Astrocyte (in vitro differentiated cells and primary cell): ENCODE measurements around the gene POMGNT1. TPM values are rescaled to one million over a fixed set of nuclear protein-coding genes. Genes with fewer than 3 reads are reported as not detected.

ENCODE experiments used
- DNase-seq: peaks from one replicate; pipeline ENCODE4 v3.0.0-alpha.2; 2010; ENCODE audit warnings: low read depth
- FAIRE-seq: peaks from 2 replicates; lab custom pipeline; 2011; peaks lifted over from hg19 to GRCh38; lab: Jason Lieb, UNC
- H2AFZ ChIP-seq: 2 replicates; pipeline ENCODE4 v1.6.0; 2012; ENCODE audit warnings: low read depth, low read length, inconsistent platforms
- H3K27ac ChIP-seq: 2 replicates; pipeline ENCODE4 v1.5.1; 2011; ENCODE audit warnings: low read depth, low read length, inconsistent platforms
- H3K27me3 ChIP-seq: 2 replicates; pipeline ENCODE4 v1.6.0; 2011; ENCODE audit warnings: low read length, inconsistent platforms; ENCODE audit not compliant: insufficient read depth
- H3K36me3 ChIP-seq: 2 replicates; pipeline ENCODE4 v1.5.1; 2011; ENCODE audit warnings: low read length, inconsistent platforms; ENCODE audit not compliant: insufficient read depth
- H3K4me1 ChIP-seq: 2 replicates; pipeline ENCODE4 v1.5.1; 2011; ENCODE audit warnings: low read length, inconsistent platforms; ENCODE audit not compliant: insufficient read depth
- H3K4me2 ChIP-seq: 2 replicates; pipeline ENCODE4 v1.6.0; 2012; ENCODE audit warnings: low read length, inconsistent platforms
- H3K4me3 ChIP-seq: 2 replicates; pipeline ENCODE4 v1.5.1; 2011; ENCODE audit warnings: low read depth, mild to moderate bottlenecking, low read length, inconsistent platforms; ENCODE audit not compliant: insufficient read depth
- H3K79me2 ChIP-seq: 2 replicates; pipeline ENCODE4 v1.6.0; 2012; ENCODE audit warnings: mild to moderate bottlenecking, low read length, inconsistent platforms; ENCODE audit not compliant: insufficient read depth
- H3K9ac ChIP-seq: 2 replicates; pipeline ENCODE4 v1.6.0; 2012; ENCODE audit warnings: mild to moderate bottlenecking, low read length, inconsistent platforms
- H3K9me3 ChIP-seq: 2 replicates; pipeline ENCODE4 v1.5.1; 2012; ENCODE audit warnings: low read depth, mild to moderate bottlenecking, low read length, inconsistent platforms; ENCODE audit not compliant: insufficient read depth
- H4K20me1 ChIP-seq: 2 replicates; pipeline ENCODE4 v1.6.0; 2012; ENCODE audit warnings: low read length, inconsistent platforms; ENCODE audit not compliant: insufficient read depth
- H3K27ac Mint-ChIP-seq: one replicate; pipeline ENCODE4 v1.8.0; 2021; ENCODE audit warnings: mild to moderate bottlenecking, mixed read lengths; ENCODE audit not compliant: unreplicated experiment
- H3K27me3 Mint-ChIP-seq: one replicate; pipeline ENCODE4 v1.8.0; 2021; ENCODE audit warnings: low read depth, mixed read lengths; ENCODE audit not compliant: unreplicated experiment
- H3K36me3 Mint-ChIP-seq: one replicate; pipeline ENCODE4 v1.8.0; 2021; ENCODE audit warnings: low read depth, mixed read lengths; ENCODE audit not compliant: unreplicated experiment
- H3K4me1 Mint-ChIP-seq: one replicate; pipeline ENCODE4 v1.8.0; 2021; ENCODE audit warnings: low read depth, mixed read lengths; ENCODE audit not compliant: unreplicated experiment
- H3K4me3 Mint-ChIP-seq: one replicate; pipeline ENCODE4 v1.8.0; 2021; ENCODE audit warnings: mild to moderate bottlenecking, moderate library complexity, mixed read lengths; ENCODE audit not compliant: unreplicated experiment
- H3K9me3 Mint-ChIP-seq: one replicate; pipeline ENCODE4 v1.8.0; 2021; ENCODE audit warnings: mild to moderate bottlenecking, mixed read lengths; ENCODE audit not compliant: unreplicated experiment
- EZH2 ChIP-seq: IDR thresholded peaks from 2 replicates; pipeline ENCODE4 v1.6.1; 2012; ENCODE audit warnings: mild to moderate bottlenecking, low read length, inconsistent platforms; ENCODE audit not compliant: insufficient read depth
- total RNA-seq: library from RNA; stranded (reverse); gene quantifications from 2 replicates; pipeline ENCODE4 v1.2.1, GENCODE V29; 2021
- TF ChIP-seq, protein P1 (sequence below): IDR thresholded peaks from 2 replicates; pipeline ENCODE4 v1.5.1; 2011; ENCODE audit warnings: low read depth, mild to moderate bottlenecking, inconsistent platforms, low read length, moderate library complexity; ENCODE audit not compliant: insufficient read depth

Gene POMGNT1
- total RNA-seq, 1 donor from 2014 or later = 55.1 TPM

DNA sequence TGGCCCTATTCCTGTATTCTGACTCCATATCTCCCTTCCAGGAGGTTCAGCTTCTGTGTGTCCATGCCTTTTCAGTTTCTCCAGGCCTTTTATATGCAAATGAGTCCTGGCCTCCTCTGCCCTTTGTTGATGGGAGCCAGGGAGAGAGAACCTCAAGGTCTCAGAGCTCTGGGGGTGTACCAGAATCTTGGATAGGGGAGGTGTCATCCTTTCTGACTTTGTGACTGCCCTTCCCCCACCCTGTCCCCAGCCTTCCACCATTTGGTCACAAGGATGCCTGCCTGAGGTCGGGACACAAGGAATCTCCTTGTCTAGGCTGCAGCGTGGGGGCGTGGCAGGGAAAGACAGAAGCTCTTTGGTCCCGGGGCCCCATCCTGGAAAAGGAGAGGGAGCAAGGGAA lies 23.5 kb upstream of the POMGNT1 start:
- Mint-ChIP-seq H3K9me3 (no peaks in the 10 kb centered on the region), H3K36me3 (no peaks in the 10 kb centered on the region), H3K4me3 (no peak overlapping the region), H3K27me3 (no peaks in the 10 kb centered on the region), H3K4me1 (peaks cover 8% of the 10 kb centered on the region), H3K27ac (peak overlapping the region; percentile 26)
- no peak overlapping the region for H3K9ac ChIP-seq
- H3K4me3 ChIP-seq = no peak overlapping the region
- H3K27ac ChIP-seq = no peak overlapping the region
- DNase-seq (no peak), FAIRE-seq (no peak)
- no peaks in the 10 kb centered on the region for H3K9me3 ChIP-seq
- H3K27me3 ChIP-seq = no peaks in the 10 kb centered on the region
- no peak overlapping the region for H2AFZ ChIP-seq
- H4K20me1 ChIP-seq = no peaks in the 10 kb centered on the region
- H3K79me2 ChIP-seq = no peaks in the 10 kb centered on the region
- no peak overlapping the region for H3K4me2 ChIP-seq
- H3K4me1 ChIP-seq = peaks cover 3% of the 10 kb centered on the region
- no peaks in the 10 kb centered on the region for H3K36me3 ChIP-seq
- TF ChIP-seq, protein P1, sequence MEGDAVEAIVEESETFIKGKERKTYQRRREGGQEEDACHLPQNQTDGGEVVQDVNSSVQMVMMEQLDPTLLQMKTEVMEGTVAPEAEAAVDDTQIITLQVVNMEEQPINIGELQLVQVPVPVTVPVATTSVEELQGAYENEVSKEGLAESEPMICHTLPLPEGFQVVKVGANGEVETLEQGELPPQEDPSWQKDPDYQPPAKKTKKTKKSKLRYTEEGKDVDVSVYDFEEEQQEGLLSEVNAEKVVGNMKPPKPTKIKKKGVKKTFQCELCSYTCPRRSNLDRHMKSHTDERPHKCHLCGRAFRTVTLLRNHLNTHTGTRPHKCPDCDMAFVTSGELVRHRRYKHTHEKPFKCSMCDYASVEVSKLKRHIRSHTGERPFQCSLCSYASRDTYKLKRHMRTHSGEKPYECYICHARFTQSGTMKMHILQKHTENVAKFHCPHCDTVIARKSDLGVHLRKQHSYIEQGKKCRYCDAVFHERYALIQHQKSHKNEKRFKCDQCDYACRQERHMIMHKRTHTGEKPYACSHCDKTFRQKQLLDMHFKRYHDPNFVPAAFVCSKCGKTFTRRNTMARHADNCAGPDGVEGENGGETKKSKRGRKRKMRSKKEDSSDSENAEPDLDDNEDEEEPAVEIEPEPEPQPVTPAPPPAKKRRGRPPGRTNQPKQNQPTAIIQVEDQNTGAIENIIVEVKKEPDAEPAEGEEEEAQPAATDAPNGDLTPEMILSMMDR = no peak
- no peak for TF ChIP-seq EZH2

GRCh38 chr1:46220808-46221207 lies 22.6 kb upstream of the POMGNT1 start:
- H3K4me1 ChIP-seq = peaks cover 3% of the 10 kb centered on the region
- H3K9me3 ChIP-seq = no peaks in the 10 kb centered on the region
- no peak overlapping the region for H3K4me3 ChIP-seq
- Mint-ChIP-seq H3K9me3 (no peaks in the 10 kb centered on the region), H3K27ac (no peak overlapping the region), H3K4me1 (peaks cover 8% of the 10 kb centered on the region), H3K36me3 (no peaks in the 10 kb centered on the region), H3K27me3 (no peaks in the 10 kb centered on the region), H3K4me3 (no peak overlapping the region)
- H2AFZ ChIP-seq = no peak overlapping the region
- no peak overlapping the region for H3K27ac ChIP-seq
- FAIRE-seq (no peak), DNase-seq (no peak)
- H3K36me3 ChIP-seq = no peaks in the 10 kb centered on the region
- H3K79me2 ChIP-seq = no peaks in the 10 kb centered on the region
- H3K4me2 ChIP-seq = no peak overlapping the region
- no peaks in the 10 kb centered on the region for H4K20me1 ChIP-seq
- H3K27me3 ChIP-seq = no peaks in the 10 kb centered on the region
- no peak for TF ChIP-seq EZH2
- TF ChIP-seq, protein P1 = no peak
- no peak overlapping the region for H3K9ac ChIP-seq

DNA sequence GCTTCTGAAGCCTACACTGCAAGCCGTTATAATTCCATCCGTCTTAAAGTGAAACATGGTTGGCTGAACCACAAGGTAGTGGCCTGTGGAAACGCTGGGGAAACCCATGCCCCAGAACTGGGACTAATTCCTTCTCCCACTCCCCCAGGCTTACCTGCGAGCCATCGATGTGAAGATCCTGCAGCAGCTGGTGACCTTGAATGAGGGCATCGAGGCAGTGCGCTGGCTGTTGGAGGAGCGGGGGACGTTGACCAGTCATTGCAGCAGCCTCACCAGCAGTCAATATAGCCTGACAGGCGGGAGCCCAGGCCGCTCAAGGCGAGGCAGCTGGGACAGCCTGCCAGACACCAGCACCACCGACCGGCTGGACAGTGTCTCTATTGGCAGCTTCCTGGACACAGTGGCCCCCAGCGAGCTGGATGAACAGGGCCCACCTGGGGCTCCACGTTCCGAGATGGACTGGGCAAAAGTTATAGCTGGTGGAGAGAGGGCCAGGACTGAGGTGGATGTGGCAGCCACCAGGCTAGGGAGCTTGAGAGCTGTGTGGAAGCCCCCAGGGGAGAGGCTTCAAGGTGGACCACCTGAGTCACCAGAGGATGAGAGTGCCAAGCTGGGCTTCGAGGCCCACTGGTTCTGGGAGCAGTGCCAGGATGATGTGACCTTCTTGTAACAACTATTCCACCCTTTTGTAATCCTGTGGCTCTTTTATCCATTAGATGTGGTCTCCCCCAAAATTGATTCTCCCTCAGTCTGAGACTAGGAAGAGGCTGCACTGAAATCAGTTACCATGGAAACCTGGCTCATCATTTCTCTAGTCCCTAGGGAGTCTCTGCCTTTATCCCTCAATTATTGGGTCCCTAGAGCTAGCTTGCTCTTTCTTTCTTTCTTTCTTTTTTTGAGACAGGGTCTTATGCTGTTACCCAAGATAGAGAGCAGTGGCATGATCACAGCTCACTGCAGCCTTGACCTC lies 21.6 kb upstream of the POMGNT1 start:
- H3K4me3 ChIP-seq = no peak overlapping the region
- FAIRE-seq (no peak), DNase-seq (no peak)
- Mint-ChIP-seq H3K4me1 (peaks cover 8% of the 10 kb centered on the region), H3K27me3 (no peaks in the 10 kb centered on the region), H3K36me3 (no peaks in the 10 kb centered on the region), H3K27ac (no peak overlapping the region), H3K9me3 (no peaks in the 10 kb centered on the region), H3K4me3 (no peak overlapping the region)
- no peaks in the 10 kb centered on the region for H3K36me3 ChIP-seq
- no peaks in the 10 kb centered on the region for H4K20me1 ChIP-seq
- H3K27me3 ChIP-seq = no peaks in the 10 kb centered on the region
- TF ChIP-seq EZH2 = no peak
- TF ChIP-seq, protein P1 = no peak
- no peak overlapping the region for H3K4me2 ChIP-seq
- H3K9me3 ChIP-seq = no peaks in the 10 kb centered on the region
- no peak overlapping the region for H3K27ac ChIP-seq
- H3K79me2 ChIP-seq = no peaks in the 10 kb centered on the region
- H2AFZ ChIP-seq = no peak overlapping the region
- peaks cover 3% of the 10 kb centered on the region for H3K4me1 ChIP-seq
- no peak overlapping the region for H3K9ac ChIP-seq
